A673 (cell line): ENCODE results near the gene FAM89B. TPM values are rescaled to one million over a fixed set of nuclear protein-coding genes. Genes with fewer than 3 reads are reported as not detected.

Source experiments
- BruUV-seq: library from RNA; stranded (reverse); fragments of 400-500 nt; replicated peaks from 2 replicates; lab custom pipeline; 2021; lab: Mats Ljungman, UMichigan
- CTCF ChIA-PET: fragments of 300-600 bp; sonication (Branson Sonifier 250); formaldehyde crosslinking; loops from one replicate; lab custom pipeline; 2022; ENCODE audit warnings: antibody characterized with exemption; lab: Charles Lee
- POLR2A ChIA-PET: fragments of 300-600 bp; sonication (Branson Sonifier 250); formaldehyde crosslinking; loops from one replicate; lab custom pipeline; 2022; ENCODE audit warnings: antibody characterized with exemption; ENCODE audit not compliant: low non-redundant PET; lab: Charles Lee
- DNase-seq: peaks from one replicate; pipeline ENCODE4 v3.0.0-alpha.2; 2015; ENCODE audit warnings: low spot score
- H3K27ac ChIP-seq: fragments of 200-600 bp; sonication (generic); 2 replicates; pipeline ENCODE4 v1.5.1; 2016; ENCODE audit warnings: mixed run types, low read depth, mild to moderate bottlenecking, mixed read lengths, antibody characterized with exemption, low read length; ENCODE audit not compliant: poor library complexity, severe bottlenecking
- H3K27me3 ChIP-seq: fragments of 200-600 bp; sonication (generic); replicated peaks from 2 replicates; pipeline ENCODE4 v1.6.1; 2017; ENCODE audit warnings: mixed run types, low read depth, mild to moderate bottlenecking, mixed read lengths, antibody characterized with exemption, low read length; ENCODE audit not compliant: insufficient read depth, poor library complexity
- H3K36me3 ChIP-seq: fragments of 200-600 bp; sonication (generic); 2 replicates; pipeline ENCODE4 v1.6.1; 2016; ENCODE audit warnings: mixed run types, mild to moderate bottlenecking, mixed read lengths, antibody characterized with exemption, low read length; ENCODE audit not compliant: insufficient read depth, poor library complexity, severe bottlenecking
- H3K4me1 ChIP-seq: fragments of 200-600 bp; sonication (generic); 2 replicates; pipeline ENCODE4 v1.6.1; 2017; ENCODE audit warnings: mixed run types, mild to moderate bottlenecking, mixed read lengths, antibody characterized with exemption, low read length; ENCODE audit not compliant: insufficient read depth, poor library complexity, severe bottlenecking
- H3K4me3 ChIP-seq: fragments of 200-600 bp; sonication (generic); 2 replicates; pipeline ENCODE4 v1.5.1; 2016; ENCODE audit warnings: low read depth, mixed run types, mild to moderate bottlenecking, mixed read lengths, low read length; ENCODE audit not compliant: poor library complexity, severe bottlenecking
- H3K9me3 ChIP-seq: fragments of 200-600 bp; sonication (generic); 2 replicates; pipeline ENCODE4 v1.6.1; 2016; ENCODE audit warnings: mixed run types, low read depth, mild to moderate bottlenecking, mixed read lengths, antibody characterized with exemption, low read length; ENCODE audit not compliant: poor library complexity, severe bottlenecking
- CTCF ChIP-seq: fragments of 300-800, 200-600 bp; sonication (generic); conservative IDR thresholded peaks from 2 replicates; pipeline ENCODE4 v1.5.1; 2017; ENCODE audit warnings: low read depth, mild to moderate bottlenecking, antibody characterized with exemption, low read length, moderate library complexity, mixed read lengths
- EZH2 ChIP-seq: fragments of 200-600 bp; sonication (generic); IDR thresholded peaks from 2 replicates; pipeline ENCODE4 v1.6.1; 2017; ENCODE audit warnings: borderline replicate concordance, low read depth, mild to moderate bottlenecking, mixed read lengths, antibody characterized with exemption, low read length; ENCODE audit not compliant: poor library complexity, severe bottlenecking
- intact Hi-C: fragments of 100-400 bp; cut with micrococcal nuclease; formaldehyde crosslinking; loops from one replicate; pipeline ENCODE4 v1.10.0; 2022; ENCODE audit not compliant: unreplicated experiment
- total RNA-seq: library from RNA; stranded (reverse); gene quantifications from 2 replicates; pipeline ENCODE4 v1.2.3, GENCODE V29; 2021

The FAM89B gene
- total RNA-seq, 1 experiment from 2014 or later, result 88.3 TPM

- no peak for DNase-seq
- Histone ChIP-seq H3K4me1 (peaks cover 22% of the 10 kb centered on the region), H3K9me3 (no peaks in the 10 kb centered on the region), H3K4me3 (no peak overlapping the region), H3K36me3 (peaks cover 9% of the 10 kb centered on the region), H3K27me3 (no peaks in the 10 kb centered on the region), H3K27ac (peak overlapping the region; percentile 25)
- ChIA-PET POLR2A (no interaction called here), CTCF (no interaction called here)
- intact Hi-C loops, result no loop called here
- BruUV-seq, result no TSS peak
- TF ChIP-seq CTCF, result no peak
- no peak for TF ChIP-seq EZH2
These were observed 18.1 kb upstream of the FAM89B start for GRCh38 chr11:65554057-65554818.

- POLR2A ChIA-PET, result interaction anchor here (0.6 kb wide), 1 partner anchor 98 kb away, joined by 11 read pairs; no protein-coding TSS in a partner anchor
- DNase-seq, result no peak
- BruUV-seq, result no TSS peak
- no peaks in the 10 kb centered on the region for H3K27me3 ChIP-seq
- TF ChIP-seq EZH2 (no peak), CTCF (no peak)
- no peak overlapping the region for H3K4me3 ChIP-seq
- H3K27ac ChIP-seq, result peak overlapping the region; percentile 7
- peaks cover 9% of the 10 kb centered on the region for H3K36me3 ChIP-seq
- no peaks in the 10 kb centered on the region for H3K9me3 ChIP-seq
- H3K4me1 ChIP-seq, result peaks cover 29% of the 10 kb centered on the region
- CTCF ChIA-PET, result no interaction called here
- intact Hi-C loops, result no loop called here
These were observed 17.4 kb upstream of the FAM89B start for GRCh38 chr11:65554842-65555430.

GRCh38 chr11:65555693-65556231 lies 16.6 kb upstream of the FAM89B start:
- POLR2A ChIA-PET, result interaction anchor here (0.6 kb wide), 1 partner anchor 97 kb away, joined by 11 read pairs; no protein-coding TSS in a partner anchor
- H3K27ac ChIP-seq, result no peak overlapping the region
- TF ChIP-seq CTCF (no peak), EZH2 (no peak)
- H3K36me3 ChIP-seq, result peaks cover 9% of the 10 kb centered on the region
- no peaks in the 10 kb centered on the region for H3K9me3 ChIP-seq
- no peaks in the 10 kb centered on the region for H3K27me3 ChIP-seq
- H3K4me1 ChIP-seq, result peaks cover 38% of the 10 kb centered on the region
- no peak for DNase-seq
- no peak overlapping the region for H3K4me3 ChIP-seq
- intact Hi-C loops, result no loop called here
- BruUV-seq, result no TSS peak
- CTCF ChIA-PET, result no interaction called here
